GM18519 (cell line): Measurements from ENCODE around the gene MED27.

Experiments
- ATAC-seq: cut with Tn5 transposase; IDR thresholded peaks from one replicate; pipeline ENCODE4 v1.9.1; 2021; ENCODE audit warnings: mild to moderate bottlenecking, moderate library complexity; ENCODE audit not compliant: unreplicated experiment, low FRiP score

The MED27 gene

DNA sequence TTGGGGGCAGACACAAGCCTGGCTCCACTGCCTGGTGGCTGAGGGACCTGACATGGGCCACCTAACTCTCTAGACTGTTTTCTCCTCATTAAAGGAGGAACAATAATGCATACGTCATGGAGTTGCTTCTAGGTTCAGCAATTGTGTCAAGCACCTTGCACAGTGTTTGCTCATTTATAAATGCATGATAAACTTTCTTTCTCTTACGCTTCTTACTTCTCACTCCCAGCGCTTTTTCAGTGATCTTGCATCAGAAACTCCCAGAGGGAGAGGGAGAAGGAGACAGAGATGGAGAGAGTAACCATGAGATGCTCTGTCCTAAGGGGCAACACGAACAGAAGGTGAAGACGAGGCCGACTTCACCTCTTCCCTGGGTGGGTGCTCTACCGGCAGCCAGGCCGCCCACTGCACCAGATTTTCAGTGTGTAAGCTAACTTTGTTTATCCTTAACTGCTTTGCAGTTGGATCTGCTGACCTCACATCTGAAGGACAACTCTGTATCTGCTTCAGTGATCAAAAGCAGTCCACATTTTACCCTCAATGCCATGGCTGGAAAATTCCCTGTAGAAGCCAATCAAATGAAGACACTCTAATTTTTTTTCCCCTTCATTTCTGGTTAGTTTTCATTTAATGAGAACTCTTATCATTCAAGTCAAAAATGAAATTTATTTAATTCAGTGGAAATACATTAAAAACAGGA is 35.3 kb downstream of the MED27 start:
- ATAC-seq = no peak

DNA sequence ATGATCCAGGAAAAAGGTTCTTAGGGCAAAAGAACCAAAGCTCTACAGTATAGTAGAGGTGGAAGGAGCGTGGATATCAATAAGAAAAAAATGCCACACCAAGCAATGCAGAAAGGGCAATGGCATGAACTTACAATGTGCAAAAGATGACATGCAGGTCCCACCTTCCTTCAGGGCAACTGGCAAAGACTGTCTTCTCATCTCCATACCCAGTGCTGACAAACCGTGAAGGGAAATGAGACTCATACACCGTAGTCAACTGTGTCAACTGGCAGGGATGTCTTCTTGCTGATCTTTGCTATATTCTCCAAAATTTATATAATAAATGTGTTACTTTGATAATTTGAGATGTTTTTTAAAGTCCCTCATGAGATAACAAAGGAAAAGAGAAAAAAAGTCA is 36.0 kb downstream of the MED27 start:
- ATAC-seq = no peak

DNA sequence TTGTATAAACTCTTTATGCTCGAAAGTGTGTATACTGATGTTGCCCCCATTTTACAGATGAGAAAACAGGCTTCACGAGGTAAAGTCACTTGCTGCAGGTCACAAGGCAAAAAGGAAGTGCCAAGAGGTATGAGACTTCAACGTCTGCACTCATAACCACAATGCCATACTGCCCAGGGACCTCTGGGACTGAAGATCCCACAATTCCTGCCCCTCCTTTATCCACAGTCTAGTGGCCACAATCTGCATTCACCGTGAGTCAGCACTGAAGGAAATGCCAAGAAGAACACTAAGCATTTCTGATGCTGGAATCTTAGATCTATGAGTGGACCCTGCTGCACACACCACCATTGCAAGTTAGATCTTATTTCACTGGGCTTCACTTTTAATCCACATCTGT is 37.3 kb downstream of the MED27 start:
- no peak for ATAC-seq

DNA sequence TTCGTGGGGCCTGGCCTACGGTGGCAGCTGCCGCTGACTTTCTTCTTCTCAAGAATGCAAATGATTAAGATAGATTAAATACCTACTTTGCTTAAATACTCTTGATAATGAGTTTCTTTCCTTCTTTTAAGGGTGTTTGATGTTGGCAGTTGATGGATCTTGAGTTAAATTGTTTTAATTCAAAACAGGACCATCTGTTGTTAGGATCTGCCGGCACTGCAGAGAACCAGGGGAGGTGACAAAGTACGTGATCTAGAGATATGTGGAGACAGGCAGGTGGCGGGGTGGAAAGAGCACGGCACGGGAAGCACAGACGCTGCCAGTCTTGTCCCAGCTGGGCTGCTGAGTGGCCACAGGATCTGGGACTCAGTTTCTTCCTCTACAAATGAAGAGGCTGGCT is 37.9 kb downstream of the MED27 start:
- no peak for ATAC-seq

DNA sequence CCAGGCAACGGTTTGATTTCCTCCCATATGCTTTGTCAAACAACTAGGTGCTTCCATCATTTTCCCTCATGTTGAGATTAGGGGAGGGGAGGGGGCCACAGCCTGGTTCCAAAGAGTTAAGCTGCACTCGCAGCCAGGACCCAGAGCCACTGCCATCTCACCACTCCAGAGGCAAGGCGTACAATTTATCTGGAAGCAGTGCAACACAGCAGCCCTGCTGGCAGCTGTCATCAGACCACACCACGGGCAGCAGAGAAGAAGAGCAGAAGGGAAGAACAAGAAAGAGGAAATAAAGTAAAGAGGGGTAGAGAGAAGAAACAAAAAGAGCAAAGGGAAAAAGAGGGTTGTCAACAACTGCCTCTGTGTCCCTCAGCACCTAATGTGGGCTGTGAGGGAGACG is 38.9 kb downstream of the MED27 start:
- ATAC-seq = no peak

DNA sequence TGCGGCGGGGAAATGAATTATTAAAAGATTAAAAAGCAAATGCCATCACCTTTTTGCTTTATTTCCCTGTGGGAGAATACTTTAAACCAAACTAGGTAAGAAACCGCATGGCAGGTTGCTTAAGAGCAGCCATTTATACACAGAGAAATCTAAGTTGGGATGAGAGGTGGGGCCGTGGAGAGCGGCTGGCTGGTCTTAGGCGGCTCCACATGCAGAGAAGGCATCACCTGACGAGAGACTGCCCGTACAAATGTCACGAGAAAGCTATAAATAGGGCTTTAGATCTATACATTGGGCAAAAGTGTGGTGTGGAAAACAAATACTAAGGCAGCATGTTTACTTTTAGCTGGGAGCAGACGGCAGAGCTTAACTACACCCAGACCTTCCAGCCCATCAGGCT is 39.4 kb downstream of the MED27 start:
- no peak for ATAC-seq

DNA sequence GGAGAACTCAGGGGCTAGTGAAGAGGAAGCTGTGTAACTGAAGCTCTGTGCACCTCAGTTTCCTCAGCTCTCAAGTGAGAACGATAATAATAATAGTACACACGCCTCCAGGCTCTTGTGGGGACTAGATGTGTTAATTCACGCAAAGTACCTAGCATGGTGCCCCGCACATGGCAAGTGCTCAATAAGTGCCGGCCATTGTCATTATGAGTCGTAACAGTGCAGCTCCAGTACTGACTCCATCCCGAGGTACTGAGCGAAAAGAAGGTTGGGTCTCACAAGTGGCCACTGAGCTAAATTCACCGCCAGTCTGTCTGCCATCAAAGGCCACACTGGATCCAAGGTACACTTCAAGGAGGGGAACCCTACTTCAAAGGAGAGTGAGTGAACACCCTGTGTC is 40.4 kb downstream of the MED27 start:
- ATAC-seq = no peak

DNA sequence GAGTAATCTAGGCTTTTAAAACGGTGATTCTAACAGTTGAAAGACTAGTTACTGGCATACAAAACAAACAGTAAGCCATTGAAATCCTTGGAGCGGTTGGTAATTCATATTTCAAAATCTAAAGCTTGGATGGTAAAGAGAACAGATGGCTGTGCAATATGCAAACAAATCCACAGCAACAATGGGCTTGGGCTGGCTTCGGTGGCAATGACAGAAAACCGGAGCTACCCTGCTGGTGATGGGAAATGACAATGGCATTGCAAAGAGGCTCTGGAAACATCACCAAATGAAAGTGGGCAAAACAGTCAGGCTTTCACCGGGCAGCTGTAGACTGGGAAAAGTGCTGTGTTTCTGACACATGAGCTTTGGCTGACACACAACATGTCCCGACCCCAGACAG is 42.2 kb downstream of the MED27 start:
- no peak for ATAC-seq

DNA sequence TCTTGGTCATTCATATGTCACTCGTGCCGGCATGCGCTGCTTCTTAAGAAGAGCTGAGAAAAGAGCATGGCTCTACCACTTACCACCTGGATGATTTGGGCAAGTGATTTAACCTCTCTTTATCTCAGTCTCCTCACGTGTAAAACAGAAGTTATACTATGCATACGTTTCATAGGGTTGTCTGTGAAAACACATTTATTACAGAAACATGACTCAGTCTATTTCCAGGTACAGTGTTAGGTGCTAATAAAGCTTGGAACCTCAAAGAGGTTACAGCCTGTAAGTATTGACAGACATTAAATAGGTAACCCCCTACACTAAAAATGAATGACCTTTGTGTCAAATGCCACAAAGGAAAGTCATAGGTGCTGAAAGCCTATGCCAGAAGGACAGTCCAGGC is 43.1 kb downstream of the MED27 start:
- no peak for ATAC-seq

DNA sequence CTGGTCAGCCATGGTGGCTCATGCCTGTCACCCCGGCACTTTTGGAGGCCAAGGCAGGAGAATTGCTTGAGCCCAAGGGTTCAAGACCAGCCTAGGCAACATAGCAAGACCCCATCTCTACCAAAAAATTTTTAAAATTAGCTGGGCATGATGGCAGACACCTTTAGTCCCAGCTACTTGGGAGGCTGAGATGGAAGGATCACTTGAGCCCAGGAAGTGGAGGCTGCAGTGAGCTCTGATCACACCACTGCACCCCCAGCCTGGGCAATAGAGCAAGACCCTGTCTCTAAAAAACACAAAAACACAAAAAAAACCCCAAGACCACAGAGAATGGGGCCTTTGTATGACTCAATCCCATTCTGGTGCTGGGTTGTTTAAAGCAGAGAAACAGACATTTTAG is 44.0 kb downstream of the MED27 start:
- ATAC-seq = no peak

DNA sequence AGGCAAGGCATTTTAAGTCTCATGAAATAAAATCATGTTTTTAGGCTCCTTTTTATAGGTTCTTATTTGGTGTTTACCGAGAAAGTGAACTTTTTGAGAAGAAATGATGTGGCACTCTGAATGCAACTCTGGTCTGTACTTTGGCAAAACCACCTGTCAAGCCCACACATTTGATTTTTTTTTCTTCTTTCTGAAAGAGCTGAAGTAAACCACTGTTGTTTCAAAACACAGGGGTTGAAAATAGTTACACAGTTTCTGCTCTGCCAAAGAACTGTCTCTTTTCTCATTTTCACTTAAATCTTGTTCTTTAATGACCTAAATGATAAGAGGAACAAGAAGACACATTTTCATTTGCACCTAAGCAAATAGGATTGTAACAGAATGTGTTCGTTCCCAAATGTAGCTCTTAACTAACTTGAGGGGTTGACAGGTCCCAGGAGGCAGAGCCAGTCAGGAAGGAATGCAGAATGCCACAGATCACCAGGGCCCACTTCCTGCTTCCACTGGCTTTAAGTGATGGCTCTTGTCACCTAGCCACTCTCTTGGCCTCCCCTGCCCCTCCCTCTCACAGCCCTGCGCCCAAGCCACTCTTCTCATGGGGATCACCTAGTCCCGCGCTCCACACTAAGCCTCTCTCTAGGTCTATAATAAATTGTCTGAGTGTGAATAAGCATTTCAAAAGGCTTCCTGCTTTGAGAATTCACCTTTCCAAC is 47.3 kb downstream of the MED27 start:
- ATAC-seq = no peak

DNA sequence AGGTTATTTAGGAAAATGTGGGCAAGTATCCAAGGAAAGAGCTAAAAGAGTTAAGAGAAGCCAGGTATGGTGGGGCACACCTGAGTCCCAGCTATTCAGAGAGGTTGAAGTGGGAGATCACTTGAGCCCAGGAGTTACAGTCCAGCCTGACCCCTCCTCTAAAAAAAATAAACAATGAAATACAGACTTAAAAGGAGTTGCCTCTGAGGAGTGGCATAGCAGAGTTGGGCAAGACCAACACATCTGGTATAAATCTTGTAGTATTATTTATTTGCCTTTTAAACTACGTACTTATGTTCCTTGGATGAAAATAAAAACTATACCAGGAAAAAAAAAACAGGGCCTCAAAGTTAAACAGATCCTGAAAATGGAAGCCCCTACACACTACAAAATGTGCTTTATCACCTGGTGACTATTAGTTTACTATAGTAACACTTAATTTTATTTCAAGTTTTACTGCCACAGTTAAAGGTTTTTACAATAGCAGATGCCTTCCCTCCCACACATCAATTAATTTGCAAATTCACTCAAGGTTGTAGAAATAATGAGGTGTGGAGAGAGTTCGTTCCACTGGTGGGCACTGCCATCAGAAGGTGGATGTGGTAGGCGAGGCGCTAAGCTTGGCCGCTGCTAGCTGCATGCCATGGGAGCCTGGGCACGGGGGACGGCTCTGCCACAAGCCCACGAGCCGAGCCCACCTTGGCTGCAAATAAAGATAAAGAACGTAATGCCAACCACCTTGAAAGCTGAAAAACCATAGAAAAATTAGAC is 48.0 kb downstream of the MED27 start:
- ATAC-seq = no peak

DNA sequence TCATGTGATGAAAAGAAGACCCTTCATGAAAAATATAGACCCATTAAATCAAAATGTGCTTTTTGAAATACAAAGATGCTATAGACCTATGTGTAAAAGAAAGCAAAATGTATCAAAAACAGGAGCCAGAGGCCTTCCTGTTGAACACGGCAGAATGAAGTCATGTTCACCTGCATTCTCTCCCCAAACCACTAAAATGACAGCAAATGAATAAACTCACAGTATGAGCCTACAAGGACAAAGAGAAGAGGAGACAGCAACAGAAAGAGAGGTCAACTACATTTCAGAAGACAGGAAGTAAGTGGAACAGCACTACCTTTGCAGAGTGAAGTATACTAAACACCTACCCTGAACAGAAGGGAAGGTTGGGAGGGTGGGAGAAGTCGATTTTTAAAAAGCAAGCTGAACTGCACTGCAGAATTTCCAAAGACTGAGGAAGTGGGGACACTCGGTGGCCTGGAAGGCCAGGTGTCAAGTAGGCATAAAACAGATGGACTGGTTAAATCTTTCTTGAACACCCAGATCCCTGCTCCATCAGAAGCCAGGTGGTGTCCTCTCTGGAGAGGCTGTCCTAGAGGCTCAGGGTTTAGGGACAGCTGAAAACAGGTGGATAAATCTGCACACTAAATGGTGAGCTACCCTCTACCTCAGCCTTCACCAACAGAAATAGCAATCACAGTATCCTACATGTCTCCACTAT is 48.9 kb downstream of the MED27 start:
- no peak for ATAC-seq

DNA sequence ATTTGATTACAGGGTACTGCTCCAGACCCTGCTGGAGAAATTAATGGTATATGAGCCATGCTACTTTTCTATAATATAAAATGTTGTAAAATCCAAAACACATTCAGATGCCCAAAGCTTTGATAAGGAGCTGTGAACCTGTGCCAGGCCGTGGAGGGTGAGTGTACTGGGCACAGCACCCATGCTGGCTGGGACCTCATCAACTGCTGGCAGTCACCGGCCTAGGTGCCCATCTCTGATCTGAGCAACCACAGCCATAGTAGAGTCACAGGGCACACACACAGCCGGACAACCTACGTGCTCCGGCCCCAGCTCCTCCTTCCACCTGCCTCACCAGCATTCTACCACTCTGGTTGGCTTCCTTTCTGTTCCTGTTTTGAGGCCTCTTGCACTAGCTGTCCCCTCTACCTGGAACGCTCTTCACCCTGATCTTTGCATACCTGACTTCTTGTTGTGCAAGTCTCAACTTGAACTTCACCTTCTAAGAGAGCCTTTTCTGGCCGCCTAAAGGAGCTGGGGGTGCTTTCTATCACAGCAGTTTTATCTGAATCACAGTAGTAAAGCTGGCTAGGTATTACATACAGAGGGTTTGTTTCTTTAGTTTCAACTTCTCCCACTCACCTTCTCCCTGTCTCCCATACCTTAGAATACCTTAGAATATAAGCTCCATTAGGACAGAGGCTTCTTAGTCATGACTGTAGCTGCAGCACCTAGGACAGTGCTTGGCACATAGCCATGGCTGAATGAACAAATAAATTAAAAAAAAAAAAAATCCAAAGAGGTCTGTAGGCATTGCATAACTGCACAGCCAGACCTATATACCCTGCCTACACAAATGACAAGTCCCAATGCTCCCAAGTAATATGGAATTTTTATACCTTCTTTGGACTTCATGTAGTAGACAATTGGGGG is 51.7 kb downstream of the MED27 start:
- no peak for ATAC-seq

DNA sequence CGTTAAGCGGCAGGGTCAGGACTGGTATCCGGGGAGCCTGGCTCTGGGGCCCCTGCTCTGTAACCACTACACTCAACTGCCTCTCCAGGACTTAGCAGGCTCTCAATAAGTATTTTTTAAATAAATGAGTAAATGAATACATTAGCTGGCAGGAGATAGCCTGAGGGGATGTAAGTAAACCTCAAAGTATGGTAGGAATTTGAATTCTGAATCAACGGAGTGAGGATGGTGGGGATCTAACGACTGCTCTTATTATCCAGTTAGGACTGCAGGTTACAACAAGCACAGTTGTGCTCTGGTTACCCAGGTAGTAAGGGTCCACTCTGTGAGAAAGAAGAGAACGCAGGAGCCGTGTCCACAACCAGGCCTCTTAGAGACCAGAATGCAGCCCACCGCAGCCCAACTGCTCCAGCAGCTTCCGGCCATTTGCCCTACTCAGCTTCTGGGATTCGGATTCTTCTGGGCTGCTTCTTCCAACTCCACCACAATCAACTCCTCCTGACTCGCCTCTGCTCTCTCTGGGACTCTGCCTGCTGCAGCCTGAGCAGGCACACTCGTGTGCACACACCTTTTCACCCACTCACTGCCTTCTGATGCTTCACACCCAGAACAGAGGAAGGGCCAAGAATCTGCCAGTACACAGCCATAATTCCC is 52.6 kb downstream of the MED27 start:
- no peak for ATAC-seq

DNA sequence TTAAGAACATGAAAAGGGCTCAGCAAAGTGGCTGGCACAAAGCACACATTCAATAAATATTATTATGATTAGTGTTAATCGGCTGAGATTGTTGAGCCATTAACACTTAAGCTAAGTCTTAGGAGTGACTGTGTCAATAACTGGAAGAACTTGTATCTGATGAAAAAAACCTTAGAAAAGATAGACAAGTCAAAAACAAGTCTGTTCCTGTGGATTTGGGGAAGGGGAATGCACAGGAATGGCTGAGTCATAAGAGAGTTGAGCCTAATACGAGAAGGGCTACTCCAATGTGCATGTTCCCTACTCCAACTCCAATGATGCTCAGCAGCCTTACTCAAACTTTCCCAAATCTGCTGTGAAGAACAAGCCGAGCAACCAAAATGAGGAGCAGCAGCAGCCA is 53.9 kb downstream of the MED27 start:
- ATAC-seq = no peak

DNA sequence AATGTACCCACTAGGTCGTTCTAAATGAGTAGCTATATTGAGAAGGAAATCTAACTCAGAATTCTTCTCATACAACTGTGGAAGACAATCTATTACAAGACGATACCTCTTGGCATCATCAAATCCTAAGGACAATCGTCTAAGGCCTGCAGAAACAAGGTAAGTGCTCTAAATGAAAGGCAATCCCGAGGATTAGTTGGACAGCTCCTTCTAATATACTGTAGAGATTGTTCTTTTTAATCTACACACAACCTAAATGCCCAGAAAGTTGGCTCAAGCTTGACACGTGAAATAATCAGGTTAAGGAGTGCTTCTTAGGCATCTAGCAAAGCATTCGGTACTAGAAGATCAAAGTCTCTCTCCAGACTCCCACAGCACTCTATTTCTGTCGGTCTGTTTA is 55.1 kb downstream of the MED27 start:
- ATAC-seq = no peak

DNA sequence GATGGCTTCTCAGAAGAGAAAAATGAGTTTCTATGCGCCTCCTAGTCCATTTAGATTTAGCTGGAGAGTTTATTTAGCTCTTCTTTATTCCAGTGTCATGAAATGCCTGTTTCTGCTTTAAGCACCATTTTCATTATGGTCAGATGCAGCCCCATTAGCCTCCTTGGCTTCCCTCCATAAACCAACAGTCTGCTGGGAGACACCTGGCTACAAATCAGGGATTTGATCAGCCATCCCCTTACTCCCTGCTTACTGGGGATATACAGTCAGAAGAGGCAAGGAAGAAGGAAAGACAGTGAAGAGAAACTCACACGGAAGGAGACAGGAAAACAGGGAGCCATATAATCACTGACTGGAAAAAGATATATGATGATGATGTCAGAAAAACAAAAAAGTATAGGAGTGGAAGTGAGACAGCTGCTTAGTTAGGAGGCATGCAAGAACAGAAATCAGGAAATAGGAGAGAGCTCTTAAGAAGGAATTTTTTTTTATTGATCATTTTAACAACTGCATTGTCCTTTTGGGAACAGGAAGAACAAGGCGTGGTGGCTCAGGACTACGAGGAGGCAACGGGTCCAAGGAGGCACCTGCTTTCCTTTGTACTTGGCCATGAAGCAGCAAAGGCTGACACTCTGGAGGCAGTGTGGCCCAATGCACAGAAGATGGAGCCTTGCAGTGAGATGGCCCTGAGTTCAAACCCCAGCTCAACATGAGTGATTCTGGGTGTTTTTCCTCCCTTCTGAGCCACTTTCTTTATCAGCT is 56.1 kb downstream of the MED27 start:
- no peak for ATAC-seq
